ENCODE data around the gene FMNL3. TPM values are rescaled to one million over a fixed set of nuclear protein-coding genes. Genes with fewer than 3 reads are reported as not detected.

The FMNL3 gene, protein sequence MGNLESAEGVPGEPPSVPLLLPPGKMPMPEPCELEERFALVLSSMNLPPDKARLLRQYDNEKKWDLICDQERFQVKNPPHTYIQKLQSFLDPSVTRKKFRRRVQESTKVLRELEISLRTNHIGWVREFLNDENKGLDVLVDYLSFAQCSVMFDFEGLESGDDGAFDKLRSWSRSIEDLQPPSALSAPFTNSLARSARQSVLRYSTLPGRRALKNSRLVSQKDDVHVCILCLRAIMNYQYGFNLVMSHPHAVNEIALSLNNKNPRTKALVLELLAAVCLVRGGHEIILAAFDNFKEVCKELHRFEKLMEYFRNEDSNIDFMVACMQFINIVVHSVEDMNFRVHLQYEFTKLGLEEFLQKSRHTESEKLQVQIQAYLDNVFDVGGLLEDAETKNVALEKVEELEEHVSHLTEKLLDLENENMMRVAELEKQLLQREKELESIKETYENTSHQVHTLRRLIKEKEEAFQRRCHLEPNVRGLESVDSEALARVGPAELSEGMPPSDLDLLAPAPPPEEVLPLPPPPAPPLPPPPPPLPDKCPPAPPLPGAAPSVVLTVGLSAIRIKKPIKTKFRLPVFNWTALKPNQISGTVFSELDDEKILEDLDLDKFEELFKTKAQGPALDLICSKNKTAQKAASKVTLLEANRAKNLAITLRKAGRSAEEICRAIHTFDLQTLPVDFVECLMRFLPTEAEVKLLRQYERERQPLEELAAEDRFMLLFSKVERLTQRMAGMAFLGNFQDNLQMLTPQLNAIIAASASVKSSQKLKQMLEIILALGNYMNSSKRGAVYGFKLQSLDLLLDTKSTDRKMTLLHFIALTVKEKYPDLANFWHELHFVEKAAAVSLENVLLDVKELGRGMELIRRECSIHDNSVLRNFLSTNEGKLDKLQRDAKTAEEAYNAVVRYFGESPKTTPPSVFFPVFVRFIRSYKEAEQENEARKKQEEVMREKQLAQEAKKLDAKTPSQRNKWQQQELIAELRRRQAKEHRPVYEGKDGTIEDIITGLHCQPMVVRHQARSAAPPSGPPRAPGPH
- 30.4 TPM for total RNA-seq

GRCh38 chr12:49707128-49707811 is at the start of gene FMNL3:
Gene FMNL3, minus strand, starts transcription at chr12:49707405. Its CDS starts 225 bp downstream, at chr12:49707180.
- H3K4me3 ChIP-seq: peak within 1 kb of the TSS; percentile 80 to 94
- intact Hi-C loops (cut with DNase I): loop anchor here (1.0 to 2.0 kb wide), 6 partner anchors 34 to 340 kb away; partner anchors contain the start of genes MCRS1, PRPF40B, SPATS2 and TMBIM6
- TF ChIP-seq, protein P1, sequence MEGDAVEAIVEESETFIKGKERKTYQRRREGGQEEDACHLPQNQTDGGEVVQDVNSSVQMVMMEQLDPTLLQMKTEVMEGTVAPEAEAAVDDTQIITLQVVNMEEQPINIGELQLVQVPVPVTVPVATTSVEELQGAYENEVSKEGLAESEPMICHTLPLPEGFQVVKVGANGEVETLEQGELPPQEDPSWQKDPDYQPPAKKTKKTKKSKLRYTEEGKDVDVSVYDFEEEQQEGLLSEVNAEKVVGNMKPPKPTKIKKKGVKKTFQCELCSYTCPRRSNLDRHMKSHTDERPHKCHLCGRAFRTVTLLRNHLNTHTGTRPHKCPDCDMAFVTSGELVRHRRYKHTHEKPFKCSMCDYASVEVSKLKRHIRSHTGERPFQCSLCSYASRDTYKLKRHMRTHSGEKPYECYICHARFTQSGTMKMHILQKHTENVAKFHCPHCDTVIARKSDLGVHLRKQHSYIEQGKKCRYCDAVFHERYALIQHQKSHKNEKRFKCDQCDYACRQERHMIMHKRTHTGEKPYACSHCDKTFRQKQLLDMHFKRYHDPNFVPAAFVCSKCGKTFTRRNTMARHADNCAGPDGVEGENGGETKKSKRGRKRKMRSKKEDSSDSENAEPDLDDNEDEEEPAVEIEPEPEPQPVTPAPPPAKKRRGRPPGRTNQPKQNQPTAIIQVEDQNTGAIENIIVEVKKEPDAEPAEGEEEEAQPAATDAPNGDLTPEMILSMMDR (IDR thresholded peaks at IDR 0.05): peak; percentile 89 to 99 (median 95)
- peak within 1 kb of the TSS; percentile 94 to 98 for H3K27ac ChIP-seq
- H3K4me1 ChIP-seq: peaks cover 2 to 9% of the 10 kb centered on the region in 2 donors
- no peaks in the 10 kb centered on the region for H3K36me3 ChIP-seq
- DNase-seq (ENCODE audit: low spot score in 2 of 2): peak; percentile 91 to 99
- H3K9me3 ChIP-seq: no peaks in the 10 kb centered on the region
- no peaks in the 10 kb centered on the region for H3K27me3 ChIP-seq

- no peak for DNase-seq (ENCODE audit: low spot score in 2 of 2)
- H3K4me1 ChIP-seq: peaks cover 0 to 25% of the 10 kb centered on the region in 2 donors
- H3K4me3 ChIP-seq: no peak overlapping the region
- TF ChIP-seq, protein P1 (IDR thresholded peaks at IDR 0.05): no peak
- H3K27ac ChIP-seq: no peak overlapping the region
- no peaks in the 10 kb centered on the region for H3K27me3 ChIP-seq
- no peaks in the 10 kb centered on the region for H3K9me3 ChIP-seq
- peaks cover 20 to 35% of the 10 kb centered on the region in 2 donors for H3K36me3 ChIP-seq
- intact Hi-C loops (cut with DNase I): no loop called here
Measured at GRCh38 chr12:49750996-49751393, 43.8 kb upstream of the FMNL3 start.

DNA sequence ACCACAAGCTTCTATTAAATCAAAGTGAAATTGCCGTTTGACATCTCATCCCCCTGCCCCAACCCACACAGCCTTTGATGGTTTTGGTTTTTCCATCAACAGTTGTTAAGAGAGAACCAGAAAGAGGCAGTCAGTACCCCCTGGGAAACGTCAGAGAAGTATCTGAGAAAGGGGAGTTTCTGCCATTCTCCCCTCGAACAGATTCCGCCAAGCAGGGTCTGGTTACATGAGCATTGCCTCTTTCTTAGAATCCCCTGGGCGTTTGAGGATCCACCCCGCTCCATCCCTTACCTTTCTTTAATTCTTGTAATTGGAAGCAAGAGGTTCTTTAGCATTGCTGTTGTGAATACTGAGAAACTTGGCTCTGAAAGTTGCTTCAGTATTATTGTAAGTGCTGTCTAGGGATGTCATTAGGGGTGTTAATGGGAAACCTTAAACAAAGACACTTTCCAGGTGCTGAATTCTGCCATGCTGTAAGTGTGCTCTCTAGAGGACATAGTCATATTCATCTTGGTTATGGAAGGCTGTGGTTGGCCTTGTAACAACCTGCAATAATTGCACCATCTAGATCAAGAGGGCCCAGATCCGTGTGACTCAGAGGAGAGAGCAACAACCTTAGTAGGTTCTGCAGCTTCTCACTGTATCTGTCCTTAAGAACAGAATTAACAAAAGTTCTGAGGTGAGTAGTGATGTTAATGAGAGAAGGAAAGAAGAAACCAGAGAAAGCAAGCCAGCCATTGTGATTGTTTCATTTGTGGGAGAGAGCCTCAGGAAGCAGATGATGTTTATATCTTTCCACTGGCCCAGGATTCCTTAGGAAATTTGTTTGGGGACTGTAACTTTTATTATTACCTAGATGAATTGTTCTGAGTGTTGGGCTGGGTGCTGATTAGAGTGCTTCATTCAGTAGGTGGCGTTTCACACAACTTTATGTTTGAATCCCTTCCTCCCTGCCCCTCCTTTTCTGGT is 43.1 kb upstream of the FMNL3 start:
- Histone ChIP-seq H3K27ac (no peak overlapping the region), H3K9me3 (no peaks in the 10 kb centered on the region), H3K4me1 (peaks cover 0 to 25% of the 10 kb centered on the region in 2 donors), H3K4me3 (no peak overlapping the region), H3K27me3 (no peaks in the 10 kb centered on the region), H3K36me3 (peaks cover 14 to 28% of the 10 kb centered on the region in 2 donors)
- TF ChIP-seq, protein P1 (IDR thresholded peaks at IDR 0.05): no peak
- DNase-seq (ENCODE audit: low spot score in 2 of 2): no peak
- intact Hi-C loops (cut with DNase I): no loop called here

DNA sequence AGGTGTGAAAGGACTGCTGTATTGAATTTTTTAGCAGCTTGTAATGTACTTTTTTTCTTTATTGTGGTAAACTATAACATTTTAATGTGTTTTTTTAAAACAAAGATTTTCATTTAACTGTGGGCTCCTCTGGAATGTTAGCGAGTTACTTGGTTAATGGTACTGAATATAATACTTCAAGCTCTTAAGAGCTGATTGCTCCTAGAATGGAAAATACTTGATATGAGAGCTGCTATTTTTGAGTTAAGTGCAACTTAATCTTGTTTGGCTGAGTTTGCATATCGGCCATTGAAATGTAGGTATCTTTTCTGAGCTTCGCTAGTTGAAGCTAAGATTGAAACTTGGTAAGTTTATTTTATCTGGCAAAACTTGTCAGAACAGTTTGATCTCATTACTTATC is 41.6 kb upstream of the FMNL3 start:
- no peak for DNase-seq (ENCODE audit: low spot score in 2 of 2)
- peaks cover 8 to 13% of the 10 kb centered on the region in 2 donors for H3K36me3 ChIP-seq
- no peak overlapping the region for H3K4me3 ChIP-seq
- TF ChIP-seq, protein P1 (IDR thresholded peaks at IDR 0.05): no peak
- H3K4me1 ChIP-seq: peaks cover 2 to 31% of the 10 kb centered on the region in 2 donors
- H3K27ac ChIP-seq: no peak overlapping the region
- H3K9me3 ChIP-seq: no peaks in the 10 kb centered on the region
- intact Hi-C loops (cut with DNase I): no loop called here
- no peaks in the 10 kb centered on the region for H3K27me3 ChIP-seq

All from ascending aorta (tissue), 2 donors.